ENCODE results near the gene ERCC8.

- TF ChIP-seq EZH2 (IDR thresholded peaks at IDR 0.05; ENCODE audit: low read depth): no peak
- no peak for TF ChIP-seq CTCF (conservative IDR thresholded peaks at IDR 0.05)
These were observed 101.4 kb downstream of the ERCC8 start for GRCh38 chr5:60843386-60843935.
